HG03442 (cell line): ENCODE data around the gene MEIKIN.
"Not testable (repeated sequence)": the region's sequence is repeated elsewhere in the genome, so short reads cannot be mapped to it uniquely, and the experiment has no call there.

ENCODE experiments used
- ATAC-seq: cut with Tn5 transposase; IDR thresholded peaks from one replicate; pipeline ENCODE4 v1.9.1; 2021; ENCODE audit warnings: mild to moderate bottlenecking, moderate library complexity; ENCODE audit not compliant: unreplicated experiment

MEIKIN gene

DNA sequence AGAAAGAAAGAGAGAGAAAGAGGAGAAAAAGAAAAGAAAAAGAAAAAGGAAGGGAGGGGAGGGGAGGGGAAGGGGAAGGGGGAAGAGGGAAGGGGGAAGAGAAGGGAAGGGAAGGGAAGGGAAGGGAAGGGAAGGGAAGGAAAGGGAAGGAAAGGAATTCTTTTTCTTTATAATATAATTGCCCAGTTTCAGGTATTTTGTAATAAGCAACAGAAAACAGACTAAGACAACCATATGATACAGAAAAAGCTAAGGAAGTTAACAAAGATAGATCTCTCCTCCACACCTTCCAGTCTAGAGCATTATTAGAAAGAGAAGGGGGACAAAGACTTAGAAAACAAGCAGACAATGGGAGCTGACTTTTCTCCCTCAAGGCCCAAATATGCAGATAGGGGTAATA, 31.0 kb downstream of the MEIKIN start:
- no peak for ATAC-seq

DNA sequence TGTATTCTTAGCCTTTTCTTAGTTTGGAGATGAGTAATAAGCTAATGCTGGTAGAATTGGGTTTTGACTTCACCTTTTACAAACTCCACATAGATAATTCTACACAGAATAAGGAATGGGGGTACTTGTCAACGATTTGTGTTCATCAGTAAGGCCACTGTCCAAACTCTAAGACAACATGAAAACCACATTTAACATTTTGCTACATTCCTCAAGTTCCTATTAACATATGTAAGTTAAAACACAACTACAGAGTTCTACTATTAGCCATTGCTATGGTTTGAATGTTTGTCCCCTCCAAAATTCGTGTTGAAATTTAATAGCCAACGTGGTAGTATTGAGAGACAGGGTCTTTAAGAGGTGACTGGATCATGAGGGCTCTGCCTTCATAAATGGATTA, 31.9 kb downstream of the MEIKIN start:
- no peak for ATAC-seq

DNA sequence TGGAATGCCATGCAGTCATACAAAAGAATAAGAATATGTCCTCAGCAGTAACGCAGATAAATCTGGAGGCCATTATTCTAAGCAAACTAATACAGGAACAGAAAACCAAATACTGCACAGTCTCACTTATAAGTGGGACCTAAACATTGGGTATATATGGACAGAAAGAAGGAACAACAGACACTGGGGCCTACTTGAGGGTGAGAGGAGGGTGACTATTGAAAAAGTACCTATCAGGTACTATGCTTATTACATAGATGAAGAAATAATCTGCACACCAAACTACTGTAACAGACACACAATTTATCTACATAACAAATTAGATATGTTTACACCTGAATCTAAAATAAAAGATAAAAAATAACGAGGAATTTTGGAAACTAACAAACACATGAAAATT, 38.8 kb downstream of the MEIKIN start:
- no peak for ATAC-seq

DNA sequence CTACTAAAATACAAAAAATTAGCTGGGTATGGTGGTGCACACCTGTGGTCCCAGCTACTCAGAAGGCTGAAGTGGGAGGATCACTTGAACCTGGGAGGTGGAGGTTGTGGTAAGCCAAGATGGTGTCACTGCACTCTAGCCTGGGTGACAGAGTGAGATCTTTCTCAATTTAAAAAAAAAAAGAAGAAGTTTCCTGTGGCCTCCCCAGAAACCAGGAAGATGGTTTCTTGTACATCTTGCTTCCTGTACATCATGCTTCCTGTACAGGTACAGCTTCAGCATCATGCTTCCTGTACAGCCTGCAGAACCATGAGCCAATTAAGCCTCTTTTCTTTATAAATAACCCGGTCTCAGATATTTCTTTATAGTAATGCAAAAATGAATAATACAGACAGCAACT, 43.2 kb downstream of the MEIKIN start:
- not testable (repeated sequence) for ATAC-seq

DNA sequence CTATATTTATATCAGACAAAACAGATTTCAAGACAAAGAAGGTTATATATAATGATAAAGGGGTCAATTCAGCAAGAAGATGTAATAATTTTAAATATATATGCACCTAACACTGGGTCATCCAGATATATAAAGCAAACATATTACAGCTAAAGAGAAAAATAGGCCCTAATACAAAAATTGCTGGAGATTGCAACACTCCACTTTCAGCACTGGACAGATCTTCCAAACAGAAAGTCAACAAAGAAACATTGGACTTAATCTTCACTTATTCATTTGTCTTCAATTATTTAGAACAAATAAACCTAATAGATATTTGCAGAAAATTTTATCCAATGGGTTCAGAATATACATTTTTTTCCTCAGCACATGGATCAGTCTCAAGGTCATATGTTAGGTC, 45.8 kb downstream of the MEIKIN start:
- no peak for ATAC-seq

DNA sequence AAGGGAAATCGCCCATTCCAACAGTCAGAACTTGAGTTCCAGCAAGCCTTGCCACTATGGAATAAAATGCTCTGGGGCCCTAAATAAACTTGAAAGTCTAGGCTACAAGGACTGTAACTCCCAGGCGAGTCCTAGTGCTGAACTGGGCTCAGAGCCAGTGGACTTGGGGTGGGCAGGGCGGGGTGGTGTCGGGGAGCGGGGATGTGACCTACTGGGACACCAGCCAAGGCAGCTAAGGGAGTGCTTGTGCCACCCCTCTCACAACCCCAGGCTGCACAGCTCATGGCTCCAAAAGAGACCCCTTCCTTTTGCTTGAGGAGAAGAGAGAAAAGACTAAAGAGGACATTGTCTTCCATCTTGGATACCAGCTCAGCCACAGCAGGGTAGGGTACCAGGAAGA, 61.5 kb downstream of the MEIKIN start:
- ATAC-seq: no peak

DNA sequence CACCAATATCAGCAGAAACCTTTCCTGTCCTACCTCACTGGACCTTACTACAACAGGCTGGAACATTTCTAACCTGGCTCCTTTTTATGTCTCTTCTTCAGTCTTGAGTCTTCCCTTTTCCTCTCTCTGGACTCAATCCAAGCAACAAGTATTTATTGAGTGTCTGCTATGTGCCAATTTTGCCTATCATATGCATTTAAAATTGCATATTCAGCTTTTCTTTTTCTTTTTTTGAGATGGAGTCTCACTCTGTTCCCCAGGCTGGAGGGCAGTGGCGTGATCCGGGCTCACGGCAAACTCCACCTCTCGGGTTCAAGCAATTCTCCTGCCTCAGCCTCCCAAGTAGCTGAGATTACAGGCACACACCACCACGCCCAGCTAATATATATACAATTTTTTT, 65.8 kb downstream of the MEIKIN start:
- ATAC-seq: no peak

DNA sequence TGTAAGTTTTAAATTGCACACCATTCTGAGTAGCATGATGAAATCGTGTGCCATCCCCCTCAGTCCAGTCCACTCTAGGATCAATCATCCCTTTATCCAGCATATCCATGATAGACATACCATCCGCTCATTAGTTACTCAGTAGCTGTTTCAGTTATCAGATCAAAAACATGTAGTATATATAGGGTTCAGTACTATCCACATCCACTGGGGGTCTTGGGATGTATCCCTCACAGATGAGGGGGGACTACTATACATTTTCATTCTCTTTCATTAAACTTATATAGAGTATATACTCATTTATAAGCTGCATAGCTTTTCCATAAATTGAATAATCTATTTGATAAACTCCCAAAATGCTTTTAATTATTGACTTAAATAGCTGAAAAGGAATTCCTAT, 67.6 kb downstream of the MEIKIN start:
- no peak for ATAC-seq

DNA sequence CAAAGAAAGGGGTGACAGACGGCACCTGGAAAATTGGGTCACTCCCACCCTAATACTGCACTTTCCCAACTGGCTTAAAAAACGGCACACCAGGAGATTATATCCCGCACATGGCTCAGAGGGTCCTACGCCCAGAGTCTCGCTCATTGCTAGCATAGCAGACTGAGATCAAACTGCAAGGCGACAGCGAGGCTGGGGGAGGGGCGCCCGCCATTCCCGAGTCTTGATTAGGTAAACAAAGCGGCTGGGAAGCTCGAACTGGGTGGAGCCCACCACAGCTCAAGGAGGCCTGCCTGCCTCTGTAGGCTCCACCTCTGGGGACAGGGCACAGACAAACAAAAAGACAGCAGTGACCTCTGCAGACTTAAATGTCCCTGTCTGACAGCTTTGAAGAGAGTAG, 74.2 kb downstream of the MEIKIN start:
- ATAC-seq: not testable (repeated sequence)

DNA sequence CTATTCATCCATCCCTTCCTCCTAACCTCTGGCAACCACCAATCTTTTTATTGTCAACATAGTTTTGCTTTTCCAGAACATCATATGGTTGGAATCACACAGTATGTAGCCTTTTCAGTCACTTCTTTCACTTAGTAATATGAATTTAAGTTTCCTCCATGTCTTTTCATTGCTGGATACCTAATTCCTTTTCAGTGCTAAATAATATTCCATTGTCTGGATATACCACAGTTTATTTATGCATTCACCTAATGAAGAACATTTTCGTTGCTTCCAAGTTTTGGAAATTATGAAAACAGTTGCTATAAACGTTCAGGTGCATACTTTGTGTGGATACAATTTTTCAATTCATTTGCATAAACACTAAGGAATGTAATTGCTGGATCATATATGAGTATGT, 77.9 kb downstream of the MEIKIN start:
- ATAC-seq: no peak

DNA sequence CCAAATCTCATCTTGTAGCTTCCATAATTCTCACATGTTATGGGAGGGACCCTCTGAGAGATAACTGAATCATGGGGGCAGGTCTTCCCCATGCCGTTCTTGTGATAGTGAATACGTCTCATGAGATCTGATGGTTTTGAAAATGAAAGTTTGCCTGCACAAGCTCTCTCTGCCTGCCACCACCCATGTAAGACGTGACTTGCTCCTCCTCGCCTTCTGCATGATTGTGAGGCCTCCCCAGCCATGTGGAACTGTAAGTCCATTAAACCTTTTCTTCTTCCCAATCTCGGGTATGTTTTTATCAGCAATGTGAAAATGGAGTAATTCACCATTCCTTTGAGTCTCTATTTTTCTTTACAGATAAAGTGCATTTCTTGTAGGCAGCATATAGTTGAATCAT, 81.8 kb downstream of the MEIKIN start:
- ATAC-seq: no peak

DNA sequence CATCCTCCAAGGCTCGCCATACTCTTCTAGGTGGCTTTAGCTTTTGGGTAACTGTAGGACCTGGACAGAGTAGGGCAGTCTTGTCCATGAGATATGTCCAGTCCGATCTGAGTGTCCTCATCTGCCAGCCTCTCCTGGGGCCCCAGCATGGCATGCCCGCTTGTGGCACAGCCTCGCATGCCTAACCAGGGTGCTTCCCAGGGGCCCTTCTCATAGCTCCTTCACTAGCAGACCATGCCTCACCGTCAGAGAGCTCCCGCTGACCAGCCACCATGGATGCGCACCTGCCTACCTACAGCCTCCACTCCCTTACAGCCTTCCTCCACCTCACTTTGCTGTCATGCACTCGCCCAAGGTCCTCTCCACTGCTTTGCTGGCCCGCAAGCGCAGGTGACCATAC, 88.1 kb downstream of the MEIKIN start:
- ATAC-seq: no peak

DNA sequence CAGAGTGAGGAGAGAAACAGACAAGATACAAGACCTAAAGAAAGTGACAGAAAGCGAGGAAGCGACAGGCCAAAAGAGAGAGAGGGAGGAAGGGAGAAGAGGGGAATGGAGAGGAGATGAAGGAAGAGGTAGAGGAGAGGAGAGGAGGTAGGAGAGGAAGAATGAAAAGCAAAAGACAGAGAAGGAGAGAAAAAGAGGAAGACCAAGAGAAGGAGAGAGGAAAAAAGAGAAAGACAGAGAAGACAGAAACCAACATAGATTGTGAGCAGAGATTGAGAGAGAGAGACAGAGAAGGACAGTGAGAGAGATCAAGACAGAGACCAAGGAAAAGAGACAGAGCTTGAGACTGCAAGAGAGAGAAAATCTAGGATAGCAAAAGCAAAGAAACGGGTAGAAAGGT, 90.0 kb downstream of the MEIKIN start:
- ATAC-seq: no peak

DNA sequence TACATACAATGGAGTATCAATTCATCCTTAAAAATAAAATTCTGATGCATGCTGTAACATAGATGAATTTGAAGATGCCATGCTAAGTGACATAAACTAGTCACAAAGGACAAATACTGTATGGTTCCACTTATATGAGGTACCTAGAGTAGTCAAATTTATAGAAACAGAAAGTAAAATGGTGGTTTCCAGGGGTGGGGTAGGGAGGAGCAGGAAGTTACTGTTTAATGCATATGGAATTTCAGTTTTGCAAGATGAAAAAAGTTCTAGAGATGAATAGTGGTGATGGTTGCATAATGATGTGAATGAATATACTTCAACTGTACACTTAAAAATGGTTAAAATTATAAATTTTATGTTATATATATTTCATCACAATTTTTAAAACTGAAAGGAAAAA, 91.3 kb downstream of the MEIKIN start:
- ATAC-seq: no peak

DNA sequence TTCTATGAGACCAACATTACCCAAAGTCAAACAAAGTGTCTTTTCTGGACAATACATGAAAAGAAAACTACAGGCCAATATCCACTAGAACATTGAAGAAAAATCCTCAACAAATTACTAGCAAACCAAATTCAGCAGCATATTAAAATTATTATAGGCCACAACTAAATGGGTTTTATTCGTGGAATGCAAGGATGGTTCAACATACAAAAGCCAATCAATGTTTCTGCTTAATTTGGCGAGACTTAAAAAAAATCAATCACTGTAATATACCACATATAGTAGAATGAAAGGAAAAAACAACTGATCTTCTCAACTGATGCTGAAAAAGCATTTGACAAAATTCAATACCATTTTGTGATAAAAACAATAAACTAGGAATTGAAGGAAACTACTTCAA, 96.8 kb downstream of the MEIKIN start:
- ATAC-seq: no peak

DNA sequence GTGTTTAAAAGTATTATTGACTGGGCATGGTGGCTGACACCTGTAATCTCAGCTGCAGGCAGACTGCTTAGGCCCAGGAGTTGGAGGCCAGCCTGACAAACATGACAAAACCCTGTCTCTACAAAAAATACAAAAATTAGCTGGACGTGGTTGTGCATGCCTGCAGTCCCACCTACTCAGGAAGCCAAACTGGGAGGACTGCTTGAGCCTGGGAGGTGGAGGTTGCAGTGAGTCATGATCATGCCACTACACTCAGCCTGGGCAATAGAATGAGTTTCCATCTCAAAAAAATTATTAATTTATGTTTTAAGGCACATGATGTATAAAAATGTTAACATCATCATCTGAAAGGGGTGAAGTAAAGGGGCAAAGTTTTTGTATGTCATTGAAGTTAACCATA, 98.9 kb downstream of the MEIKIN start:
- no peak for ATAC-seq

DNA sequence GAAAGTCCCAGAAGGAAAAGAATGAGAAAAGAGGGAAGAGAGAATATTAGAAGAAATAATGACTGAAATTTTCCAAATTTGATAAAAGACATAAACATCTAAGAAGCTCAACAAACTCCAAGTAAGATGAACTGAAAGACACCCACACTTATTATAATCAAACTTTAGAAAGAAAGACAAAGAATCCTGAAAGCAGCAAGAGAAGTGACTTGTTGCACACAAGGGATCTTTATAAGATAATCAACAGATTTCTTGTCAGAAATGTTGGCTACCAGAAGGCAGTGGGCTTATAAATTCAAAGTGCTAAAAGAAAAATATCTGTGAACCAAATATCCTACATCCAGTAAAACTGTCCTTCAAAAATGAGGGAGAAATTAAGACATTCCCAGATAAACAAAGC, 99.6 kb downstream of the MEIKIN start:
- ATAC-seq: no peak

DNA sequence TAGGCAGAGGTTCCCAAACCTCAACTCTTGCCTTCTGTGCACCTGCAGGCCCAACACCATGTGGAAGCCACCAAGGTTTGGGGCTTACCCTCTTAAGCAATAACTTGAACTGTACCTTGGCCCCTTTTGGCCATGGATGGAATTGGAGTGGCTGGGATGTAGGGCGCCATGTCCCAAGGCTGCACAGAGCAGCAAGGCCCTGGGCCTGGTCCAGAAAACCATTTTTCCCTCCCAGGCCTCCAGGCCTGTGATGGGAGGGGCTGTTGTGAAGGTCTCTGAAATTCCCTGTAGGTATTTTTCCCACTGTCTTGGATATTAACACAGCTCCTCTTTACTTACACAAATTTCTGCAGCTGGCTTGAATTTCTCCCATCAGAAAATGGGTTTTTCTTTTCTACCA, 102.5 kb downstream of the MEIKIN start:
- not testable (repeated sequence) for ATAC-seq

DNA sequence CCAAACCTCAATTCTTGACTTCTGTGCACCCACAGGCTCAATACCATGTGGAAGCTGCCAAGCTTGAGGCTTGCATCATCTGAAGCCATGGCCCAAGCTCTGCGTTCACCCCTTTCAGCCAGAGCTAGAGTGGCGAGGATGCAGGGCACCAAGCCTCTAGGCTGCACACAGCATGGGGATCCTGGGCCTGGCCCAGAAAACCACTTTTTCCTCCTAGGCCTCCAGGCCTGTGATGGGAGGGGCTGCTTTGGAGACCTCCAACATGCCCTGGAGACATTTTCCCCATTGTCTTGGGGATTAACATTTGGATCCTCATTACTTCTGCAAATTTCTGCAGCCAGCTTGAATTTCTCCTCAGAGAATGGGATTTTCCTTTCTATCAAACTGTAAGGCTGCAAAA, 112.8 kb downstream of the MEIKIN start:
- not testable (repeated sequence) for ATAC-seq

DNA sequence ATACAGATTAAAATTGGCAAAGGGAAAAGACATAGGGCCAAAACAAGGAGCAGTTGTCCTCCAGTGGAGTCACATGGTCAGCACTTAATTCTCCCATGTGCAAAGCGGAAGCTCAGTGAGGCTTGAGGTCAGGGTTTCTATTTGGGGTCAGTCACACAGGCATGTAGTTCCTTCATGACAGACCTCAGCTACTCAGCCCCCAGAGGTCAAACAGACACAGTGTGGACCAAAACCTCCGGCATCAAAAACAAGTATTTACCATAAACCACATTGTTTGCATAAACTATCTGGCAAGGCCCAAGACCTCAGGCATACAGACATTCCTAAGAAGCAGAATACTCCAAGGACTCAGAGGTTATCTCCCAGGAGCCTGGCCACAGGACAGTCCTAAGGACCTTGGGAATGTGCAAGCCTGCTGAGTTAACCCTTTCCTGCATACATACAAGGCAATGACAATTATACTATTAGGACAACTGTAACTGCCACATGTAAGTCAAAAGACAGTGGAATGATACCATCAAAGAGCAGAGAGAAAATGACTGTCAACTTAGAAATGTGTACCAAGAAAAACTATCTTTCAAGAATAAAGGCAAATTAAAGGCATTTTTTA, 120.0 kb downstream of the MEIKIN start:
- ATAC-seq: peak; percentile 93

DNA sequence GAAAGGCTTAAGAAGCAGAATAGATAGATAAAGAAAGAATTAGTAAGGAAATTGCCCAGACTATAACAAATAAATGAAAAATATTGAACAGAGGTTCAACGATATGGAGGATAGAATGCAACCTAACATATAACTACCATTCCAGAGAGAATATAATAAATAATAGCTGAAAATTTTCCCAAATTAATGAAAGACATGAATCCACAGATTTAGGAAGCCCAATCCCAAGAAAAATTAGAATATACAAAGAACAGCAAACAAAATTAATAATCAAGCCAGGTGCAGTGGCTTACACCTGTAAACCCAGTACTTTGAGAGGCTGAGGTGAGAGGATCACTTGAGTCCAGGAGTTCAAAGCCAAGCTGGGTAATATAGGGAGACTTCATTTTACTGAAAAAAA, 120.8 kb downstream of the MEIKIN start:
- no peak for ATAC-seq

DNA sequence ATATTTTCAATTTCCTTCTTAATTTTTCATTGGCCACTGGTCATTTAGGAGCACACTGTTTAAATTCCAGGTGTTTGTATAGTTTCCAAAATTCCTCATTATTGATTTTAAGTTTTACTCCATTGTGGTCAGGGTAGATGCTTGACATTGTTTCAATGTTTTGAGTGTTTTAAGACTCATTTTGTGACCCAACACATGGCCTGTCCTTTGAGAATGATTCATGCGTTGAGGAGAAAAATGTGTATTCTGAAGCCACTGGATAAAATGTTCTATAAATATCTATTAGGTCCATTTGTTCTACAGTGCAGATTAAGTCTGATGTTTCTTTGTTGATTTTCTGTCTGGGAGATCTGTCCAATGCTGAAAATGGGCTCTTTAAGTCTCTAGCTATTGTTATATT, 124.2 kb downstream of the MEIKIN start:
- no peak for ATAC-seq

DNA sequence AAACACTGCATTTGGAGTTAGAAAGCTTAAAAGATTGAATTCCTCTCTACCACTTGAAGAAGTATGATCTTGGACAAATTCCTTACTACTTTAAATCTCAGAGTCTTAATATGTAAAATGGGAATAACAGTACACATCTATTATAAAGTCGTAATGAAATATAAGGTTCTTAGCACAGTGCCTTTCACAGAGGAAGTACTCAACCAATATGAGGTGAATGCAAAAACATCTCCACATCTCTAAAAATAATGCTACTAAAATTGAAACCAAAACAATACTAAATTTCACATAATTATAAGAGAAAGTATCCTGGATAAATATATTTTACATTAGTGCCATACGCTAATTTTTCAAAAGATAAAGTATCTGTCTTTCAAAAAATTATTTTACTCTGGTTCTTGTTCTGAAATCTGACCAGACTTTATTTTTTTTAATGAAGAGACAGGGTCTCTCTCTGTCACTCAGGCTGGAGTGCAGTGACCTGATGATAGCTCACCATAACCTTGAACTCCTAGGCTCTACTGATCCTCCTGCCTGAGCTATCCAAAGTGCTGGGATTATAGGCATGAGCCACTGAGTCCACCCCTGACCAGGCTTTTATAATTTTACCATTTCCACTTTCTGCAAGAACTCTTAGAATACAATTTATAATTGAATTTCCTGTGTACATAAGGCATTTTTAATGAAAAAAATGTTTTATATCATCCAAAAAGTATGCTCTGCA, 127.3 kb downstream of the MEIKIN start:
- ATAC-seq: no peak
